Tibial nerve (tissue), 4 donors: ENCODE measurements around the gene AGXT. TPM values are rescaled to one million over a fixed set of nuclear protein-coding genes. Genes with fewer than 3 reads are reported as not detected.
"Not testable (repeated sequence)": the region's sequence is repeated elsewhere in the genome, so short reads cannot be mapped to it uniquely, and the experiment has no call there.

Experiments
- DNase-seq, 2 donors: peaks; one replicate each; pipeline ENCODE4 v3.0.0-alpha.2; 2019; ENCODE audit warnings: low spot score in 2 of 2
- H3K27ac ChIP-seq, 4 donors: fragments of 200-600 bp; sonication (generic) in 3 of 4; one replicate each; pipeline ENCODE4 v1.5.1; 2017 to 2019; ENCODE audit warnings: mild to moderate bottlenecking in 1 of 4
- H3K27me3 ChIP-seq, 2 donors: fragments of 200-600 bp; sonication (generic) in 1 of 2; one replicate each; pipeline versions ENCODE4 v1.5.1 to v1.6.0; 2017 to 2019
- H3K36me3 ChIP-seq, 3 donors: fragments of 200-600 bp; sonication (generic); one replicate each; pipeline ENCODE4 v1.5.1; 2018 to 2019
- H3K4me1 ChIP-seq, 4 donors: fragments of 200-600 bp; sonication (generic) in 3 of 4; one replicate each; pipeline ENCODE4 v1.5.1; 2017 to 2019
- H3K4me3 ChIP-seq, 4 donors: fragments of 200-600 bp; sonication (generic) in 3 of 4; one replicate each; pipeline ENCODE4 v1.5.1; 2017 to 2019; ENCODE audit warnings: mild to moderate bottlenecking in 1 of 4, moderate library complexity in 1 of 4
- H3K9me3 ChIP-seq, 4 donors: fragments of 200-600 bp; sonication (generic) in 3 of 4; one replicate each; pipeline ENCODE4 v1.5.1; 2017 to 2019
- EP300 ChIP-seq, 2 donors: sonication (generic); formaldehyde crosslinking; IDR thresholded peaks; one replicate each; pipeline ENCODE4 v1.6.1; 2017; ENCODE audit warnings: antibody characterized with exemption in 2 of 2, mild to moderate bottlenecking in 1 of 2
- POLR2A ChIP-seq, 2 donors: fragments of 450-650 bp; IDR thresholded peaks; one replicate each; pipeline ENCODE4 v1.6.1; 2017; ENCODE audit warnings: antibody characterized with exemption in 2 of 2, mild to moderate bottlenecking in 2 of 2, moderate library complexity in 2 of 2
- WGBS, 2 donors: methylation state at CpG; one replicate each; pipeline ENCODE4 v1.1.5; 2018; 5-methylcytosine and 5-hydroxymethylcytosine counted together
- total RNA-seq, 4 donors: library from RNA; depleted of rRNA; stranded (reverse); fragments of >200 nt; gene quantifications; one replicate each; pipeline ENCODE4 v1.1.0, GENCODE V29; 2016
- TF ChIP-seq, protein P1 (sequence below), 5 experiments: fragments of 200-600 bp in 3 of 5; fragments of 450-650 bp in 2 of 5; sonication (generic) in 3 of 5; IDR thresholded peaks; one replicate each; pipeline ENCODE4 v1.5.1; 2016 to 2019; ENCODE audit warnings: antibody characterized with exemption in 5 of 5, mild to moderate bottlenecking in 3 of 5, moderate library complexity in 2 of 5

The AGXT gene
- total RNA-seq, 4 donors from 2014 or later = 0.30 TPM; not detected in 3

- H3K27ac ChIP-seq = no peak overlapping the region
- no peak for DNase-seq
- no peaks in the 10 kb centered on the region for H3K4me1 ChIP-seq
- no peaks in the 10 kb centered on the region for H3K9me3 ChIP-seq
- H3K4me3 ChIP-seq = no peak overlapping the region
- TF ChIP-seq EP300 (IDR thresholded peaks at IDR 0.05) (no peak), POLR2A (IDR thresholded peaks at IDR 0.05) (no peak)
- TF ChIP-seq, protein P1, sequence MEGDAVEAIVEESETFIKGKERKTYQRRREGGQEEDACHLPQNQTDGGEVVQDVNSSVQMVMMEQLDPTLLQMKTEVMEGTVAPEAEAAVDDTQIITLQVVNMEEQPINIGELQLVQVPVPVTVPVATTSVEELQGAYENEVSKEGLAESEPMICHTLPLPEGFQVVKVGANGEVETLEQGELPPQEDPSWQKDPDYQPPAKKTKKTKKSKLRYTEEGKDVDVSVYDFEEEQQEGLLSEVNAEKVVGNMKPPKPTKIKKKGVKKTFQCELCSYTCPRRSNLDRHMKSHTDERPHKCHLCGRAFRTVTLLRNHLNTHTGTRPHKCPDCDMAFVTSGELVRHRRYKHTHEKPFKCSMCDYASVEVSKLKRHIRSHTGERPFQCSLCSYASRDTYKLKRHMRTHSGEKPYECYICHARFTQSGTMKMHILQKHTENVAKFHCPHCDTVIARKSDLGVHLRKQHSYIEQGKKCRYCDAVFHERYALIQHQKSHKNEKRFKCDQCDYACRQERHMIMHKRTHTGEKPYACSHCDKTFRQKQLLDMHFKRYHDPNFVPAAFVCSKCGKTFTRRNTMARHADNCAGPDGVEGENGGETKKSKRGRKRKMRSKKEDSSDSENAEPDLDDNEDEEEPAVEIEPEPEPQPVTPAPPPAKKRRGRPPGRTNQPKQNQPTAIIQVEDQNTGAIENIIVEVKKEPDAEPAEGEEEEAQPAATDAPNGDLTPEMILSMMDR (IDR thresholded peaks at IDR 0.05) = no peak
- no peaks in the 10 kb centered on the region for H3K36me3 ChIP-seq
- no peaks in the 10 kb centered on the region for H3K27me3 ChIP-seq
- 85 to 88% methylated on average over 26 to 28 of the region's 28 CpGs for WGBS, 2 donors
Measured at GRCh38 chr2:240839152-240840143, 29.2 kb upstream of the AGXT start.

- peak in 1 of 2 donors; percentile 69 for DNase-seq
- no peaks in the 10 kb centered on the region for H3K4me1 ChIP-seq
- H3K27ac ChIP-seq = no peak overlapping the region
- WGBS, 2 donors = 34 to 48% methylated on average over 7 to 9 of the region's 9 CpGs
- no peaks in the 10 kb centered on the region for H3K36me3 ChIP-seq
- no peaks in the 10 kb centered on the region for H3K9me3 ChIP-seq
- TF ChIP-seq POLR2A (IDR thresholded peaks at IDR 0.05) = no peak
- TF ChIP-seq, protein P1 (IDR thresholded peaks at IDR 0.05) = peak; percentile 31 to 59 (median 52)
- H3K27me3 ChIP-seq = no peaks in the 10 kb centered on the region
- no peak overlapping the region for H3K4me3 ChIP-seq
Measured at GRCh38 chr2:240840435-240841060, 28.1 kb upstream of the AGXT start.

DNA sequence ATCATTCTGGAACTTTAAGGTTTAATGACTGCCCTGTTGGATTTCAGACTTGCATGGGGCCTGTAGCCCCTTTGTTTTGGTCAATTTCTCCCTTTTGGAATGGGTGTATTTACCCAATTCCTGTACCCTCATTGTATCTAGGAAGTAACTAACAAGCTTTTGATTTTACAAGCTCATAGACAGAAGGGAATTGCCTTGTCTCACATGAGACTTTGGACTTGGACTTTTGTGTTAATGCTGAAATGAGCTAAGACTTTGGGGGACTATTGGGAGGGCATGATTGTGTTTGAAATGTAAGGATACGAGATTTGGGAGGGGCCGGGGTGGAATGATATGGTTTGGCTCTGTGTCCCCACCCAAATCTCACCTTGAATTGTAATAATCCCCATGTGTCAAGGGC lies 22.3 kb upstream of the AGXT start:
- H3K9me3 ChIP-seq, H3K4me1 ChIP-seq, H3K27ac ChIP-seq, DNase-seq, H3K4me3 ChIP-seq, H3K27me3 ChIP-seq, H3K36me3 ChIP-seq: not testable (repeated sequence)
- 88 to 93% methylated on average over 2 of the region's 2 CpGs for WGBS, 2 donors

DNA sequence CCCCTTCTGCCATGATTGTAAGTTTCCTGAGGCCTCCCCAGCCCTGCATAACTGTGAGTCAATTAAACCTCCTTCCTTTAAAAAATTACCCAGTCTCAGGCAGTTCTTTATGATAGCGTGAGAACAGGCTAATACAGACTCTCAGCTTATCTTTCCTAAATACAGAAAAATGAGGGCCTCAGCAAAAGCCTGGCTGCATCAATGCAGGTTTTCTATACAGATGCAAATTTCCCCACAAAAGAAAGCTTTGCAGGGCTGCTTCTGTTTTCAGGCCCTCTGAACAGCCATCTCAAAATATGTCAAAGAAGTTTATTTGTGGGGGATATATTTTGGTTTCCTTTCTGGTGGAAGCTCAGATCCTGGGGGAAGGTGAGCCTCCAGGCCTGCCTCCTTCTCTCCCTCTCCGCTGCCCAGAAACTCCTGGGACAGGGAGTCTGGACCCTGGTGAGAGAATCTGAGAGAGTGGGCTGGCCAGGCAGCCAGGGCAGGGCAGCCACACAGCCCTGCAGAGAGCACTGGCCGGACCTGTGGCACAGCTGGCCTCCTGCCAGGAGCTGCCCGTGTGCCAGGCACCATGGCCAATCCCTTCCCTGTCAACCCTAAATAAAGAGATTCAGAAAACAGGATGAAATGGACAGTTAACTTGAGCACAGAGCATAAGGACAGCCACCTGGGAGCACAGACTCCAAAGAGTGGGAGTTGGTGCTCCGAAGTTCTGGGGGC lies 21.6 kb upstream of the AGXT start:
- 64 to 68% methylated on average over 5 of the region's 5 CpGs for WGBS, 2 donors
- no peaks in the 10 kb centered on the region for H3K9me3 ChIP-seq
- TF ChIP-seq, protein P1 (IDR thresholded peaks at IDR 0.05) = no peak
- no peak for TF ChIP-seq EP300 (IDR thresholded peaks at IDR 0.05)
- TF ChIP-seq POLR2A (IDR thresholded peaks at IDR 0.05) = no peak
- DNase-seq = no peak
- H3K4me3 ChIP-seq = no peak overlapping the region
- H3K36me3 ChIP-seq = no peaks in the 10 kb centered on the region
- peaks cover 0 to 7% (median 0%) of the 10 kb centered on the region in 4 donors for H3K4me1 ChIP-seq
- H3K27me3 ChIP-seq = no peaks in the 10 kb centered on the region
- H3K27ac ChIP-seq = no peak overlapping the region

DNA sequence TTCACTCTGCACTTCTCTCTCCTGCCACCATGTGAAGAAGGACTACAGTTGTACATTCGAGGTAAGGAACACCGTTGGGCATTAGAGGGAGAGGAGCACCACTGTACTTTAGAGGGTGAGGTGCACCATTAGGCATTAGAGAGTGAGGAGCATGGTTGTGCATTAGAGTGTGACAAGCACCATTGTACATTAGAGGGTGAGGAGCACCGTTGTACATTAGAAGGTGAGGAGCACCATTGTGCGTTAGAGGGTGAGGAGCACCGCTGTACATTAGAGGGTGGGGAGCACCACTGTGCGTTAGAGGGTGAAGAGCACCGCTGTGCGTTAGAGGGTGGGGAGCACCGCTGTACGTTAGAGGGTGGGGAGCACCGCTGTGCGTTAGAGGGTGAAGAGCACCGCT lies 20.8 kb upstream of the AGXT start:
- TF ChIP-seq, protein P1 (IDR thresholded peaks at IDR 0.05) = no peak
- no peak for TF ChIP-seq EP300 (IDR thresholded peaks at IDR 0.05)
- Histone ChIP-seq H3K4me3 (no peak overlapping the region), H3K27ac (no peak overlapping the region), H3K27me3 (no peaks in the 10 kb centered on the region), H3K4me1 (peaks cover 0 to 7% (median 0%) of the 10 kb centered on the region in 4 donors), H3K9me3 (no peaks in the 10 kb centered on the region), H3K36me3 (no peaks in the 10 kb centered on the region)
- DNase-seq = no peak
- 87 to 89% methylated on average over 13 of the region's 13 CpGs for whole genome bisulfite sequencing, 2 donors
